B cell (primary cell): ENCODE results near the gene SCARB1.

Experiments
- EZH2 ChIP-seq: IDR thresholded peaks from 2 replicates; pipeline ENCODE4 v1.6.1; 2012; ENCODE audit warnings: borderline replicate concordance, low read depth, mild to moderate bottlenecking, moderate library complexity, low read length; ENCODE audit not compliant: insufficient read depth, poor library complexity, severe bottlenecking
- TF ChIP-seq, protein P1 (sequence below): fragments of 200-600 bp; IDR thresholded peaks from one replicate; pipeline ENCODE4 v1.8.0; 2022; ENCODE audit warnings: antibody characterized with exemption, mild to moderate bottlenecking

DNA sequence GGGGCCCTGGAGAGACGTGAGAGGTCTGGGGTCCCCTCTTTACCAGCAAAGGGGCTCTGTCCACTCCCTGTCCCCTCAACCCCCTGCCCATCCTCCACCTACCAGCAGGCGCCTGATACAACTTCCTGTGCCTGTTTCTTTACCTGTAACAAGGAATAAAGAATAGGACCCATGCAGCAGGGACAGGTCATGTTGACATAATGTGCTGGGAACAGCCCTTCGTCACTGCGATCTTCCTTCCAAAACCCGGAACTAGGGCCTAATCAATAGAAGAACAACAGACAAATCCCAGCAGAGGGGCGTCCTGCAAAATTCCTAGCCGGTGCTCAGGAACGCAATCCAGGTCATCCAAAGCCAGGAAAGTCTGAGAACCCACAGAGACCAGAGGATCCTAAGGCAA, 32.1 kb downstream of the SCARB1 start:
- TF ChIP-seq, protein P1, sequence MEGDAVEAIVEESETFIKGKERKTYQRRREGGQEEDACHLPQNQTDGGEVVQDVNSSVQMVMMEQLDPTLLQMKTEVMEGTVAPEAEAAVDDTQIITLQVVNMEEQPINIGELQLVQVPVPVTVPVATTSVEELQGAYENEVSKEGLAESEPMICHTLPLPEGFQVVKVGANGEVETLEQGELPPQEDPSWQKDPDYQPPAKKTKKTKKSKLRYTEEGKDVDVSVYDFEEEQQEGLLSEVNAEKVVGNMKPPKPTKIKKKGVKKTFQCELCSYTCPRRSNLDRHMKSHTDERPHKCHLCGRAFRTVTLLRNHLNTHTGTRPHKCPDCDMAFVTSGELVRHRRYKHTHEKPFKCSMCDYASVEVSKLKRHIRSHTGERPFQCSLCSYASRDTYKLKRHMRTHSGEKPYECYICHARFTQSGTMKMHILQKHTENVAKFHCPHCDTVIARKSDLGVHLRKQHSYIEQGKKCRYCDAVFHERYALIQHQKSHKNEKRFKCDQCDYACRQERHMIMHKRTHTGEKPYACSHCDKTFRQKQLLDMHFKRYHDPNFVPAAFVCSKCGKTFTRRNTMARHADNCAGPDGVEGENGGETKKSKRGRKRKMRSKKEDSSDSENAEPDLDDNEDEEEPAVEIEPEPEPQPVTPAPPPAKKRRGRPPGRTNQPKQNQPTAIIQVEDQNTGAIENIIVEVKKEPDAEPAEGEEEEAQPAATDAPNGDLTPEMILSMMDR = no peak
- TF ChIP-seq EZH2 = no peak
